ENCODE data around the gene TENM4. TPM values are rescaled to one million over a fixed set of nuclear protein-coding genes. Genes with fewer than 3 reads are reported as not detected.

Gene TENM4
- total and polyA plus RNA-seq, 2 of the 13 experiments (the other 11 are each of a cell fraction or from before 2014, with no cell fraction given): not detected

DNA sequence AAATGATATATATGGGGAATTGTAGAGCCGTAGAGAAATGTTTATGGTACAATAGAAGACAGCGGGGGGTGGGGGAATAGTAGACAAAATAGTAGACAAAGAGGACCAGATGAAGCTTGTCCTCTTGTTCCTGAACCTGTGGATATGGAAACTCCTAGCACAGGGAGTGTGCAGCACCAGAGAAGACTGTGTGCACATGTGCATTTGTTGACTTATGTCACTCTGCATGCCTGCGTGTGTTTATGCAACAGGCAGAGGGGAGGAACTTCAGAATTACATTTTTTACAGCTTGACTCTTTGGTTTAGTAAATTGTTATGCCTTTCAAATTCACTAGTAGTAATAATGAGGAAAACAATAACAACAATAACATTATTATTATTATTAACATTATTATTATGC, 36.0 kb downstream of the TENM4 start:
- Histone ChIP-seq H3K4me2 (ENCODE audit: low read depth, low read length) (no peak overlapping the region), H3K79me2 (ENCODE audit: insufficient read depth, low read length) (no peaks in the 10 kb centered on the region), H3K9ac (ENCODE audit: insufficient read depth, low read depth, low read length) (no peak overlapping the region), H3K27ac (ENCODE audit: extremely low read length, insufficient read depth, low read length) (no peak overlapping the region), H3K36me3 (replicated peaks in 1 of 2; ENCODE audit: control insufficient read depth in 1 of 2, insufficient read depth in 2 of 2, low read length in 2 of 2) (no peaks in the 10 kb centered on the region), H2AFZ (ENCODE audit: low read length) (no peak overlapping the region), H3K4me3 (replicated peaks in 1 of 3; ENCODE audit: insufficient read depth in 1 of 3, low read depth in 2 of 3, low read length in 3 of 3) (no peak overlapping the region), H4K20me1 (ENCODE audit: insufficient read depth, low read length) (no peaks in the 10 kb centered on the region), H3K9me3 (ENCODE audit: low read length) (no peaks in the 10 kb centered on the region), H3K27me3 (ENCODE audit: control insufficient read depth in 1 of 2, insufficient read depth in 2 of 2, low read length in 2 of 2) (no peaks in the 10 kb centered on the region), H3K4me1 (ENCODE audit: insufficient read depth, low read length) (no peaks in the 10 kb centered on the region)
- no peak for TF ChIP-seq MLX (CRISPR knock-in tag; IDR thresholded peaks at IDR 0.05)
- TF ChIP-seq ISL2 (CRISPR knock-in tag; IDR thresholded peaks at IDR 0.05): no peak
- no peak for TF ChIP-seq ZNF207 (IDR thresholded peaks at IDR 0.05; ENCODE audit: borderline replicate concordance)
- TF ChIP-seq ZSCAN31 (CRISPR knock-in tag; IDR thresholded peaks at IDR 0.05; ENCODE audit: low read depth): no peak
- TF ChIP-seq ZMYM2 (CRISPR knock-in tag; IDR thresholded peaks at IDR 0.05): no peak
- no peak for TF ChIP-seq ZMAT3 (CRISPR knock-in tag; conservative IDR thresholded peaks at IDR 0.05)
- TF ChIP-seq SMAD3 (CRISPR knock-in tag; IDR thresholded peaks at IDR 0.05): no peak
- FAIRE-seq: no peak
- DNase-seq (ENCODE audit: low spot score): no peak
- no TSS peak for BruUV-seq (replicated peaks)
- ChIA-PET CTCF (ENCODE audit: low intra/inter-chr PET ratio, low total read pairs) (no interaction called here), POLR2A (no interaction called here)
- ATAC-seq: no peak
- in situ Hi-C loops (cut with HindIII; ENCODE audit: extremely low pct_ligation_motif_present, low pct_unique_long_range_greater_than_20kb): no loop called here
- intact Hi-C loops (cut with micrococcal nuclease; ENCODE audit: unreplicated experiment): loop anchor here (10.0 kb wide), 1 partner anchor 750 kb away; no protein-coding TSS in a partner anchor
- 52% methylated on average over 3 of the region's 3 CpGs for WGBS (ENCODE audit: low lambda C conversion rate)

- H3K9me3 ChIP-seq (ENCODE audit: low read length): no peaks in the 10 kb centered on the region
- ATAC-seq (no peak), FAIRE-seq (no peak), DNase-seq (ENCODE audit: low spot score) (no peak)
- WGBS (ENCODE audit: low lambda C conversion rate): 10% methylated on average over 2 of the region's 2 CpGs
- no peak overlapping the region for H3K9ac ChIP-seq (ENCODE audit: insufficient read depth, low read depth, low read length)
- H3K4me3 ChIP-seq (replicated peaks in 1 of 3; ENCODE audit: insufficient read depth in 1 of 3, low read depth in 2 of 3, low read length in 3 of 3): no peak overlapping the region
- in situ Hi-C loops (cut with HindIII; ENCODE audit: extremely low pct_ligation_motif_present, low pct_unique_long_range_greater_than_20kb) (no loop called here), intact Hi-C loops (cut with micrococcal nuclease; ENCODE audit: unreplicated experiment) (loop anchor here (10.0 kb wide), 1 partner anchor 750 kb away; no protein-coding TSS in a partner anchor)
- CTCF ChIA-PET (ENCODE audit: low intra/inter-chr PET ratio, low total read pairs): no interaction called here
- H3K4me2 ChIP-seq (ENCODE audit: low read depth, low read length): no peak overlapping the region
- H3K27ac ChIP-seq (ENCODE audit: extremely low read length, insufficient read depth, low read length): no peak overlapping the region
- BruUV-seq (replicated peaks): no TSS peak
- no peaks in the 10 kb centered on the region for H3K27me3 ChIP-seq (ENCODE audit: control insufficient read depth in 1 of 2, insufficient read depth in 2 of 2, low read length in 2 of 2)
- POLR2A ChIA-PET: no interaction called here
- TF ChIP-seq SRF (IDR thresholded peaks at IDR 0.05; ENCODE audit: low read depth, low read length): no peak
- peak; percentile 61; the same call in 1 of the 2 replicates for TF ChIP-seq CEBPB (IDR thresholded peaks at IDR 0.05; ENCODE audit: borderline replicate concordance, low read depth, low read length)
- no peaks in the 10 kb centered on the region for H3K79me2 ChIP-seq (ENCODE audit: insufficient read depth, low read length)
- no peaks in the 10 kb centered on the region for H3K4me1 ChIP-seq (ENCODE audit: insufficient read depth, low read length)
- H4K20me1 ChIP-seq (ENCODE audit: insufficient read depth, low read length): no peaks in the 10 kb centered on the region
- no peaks in the 10 kb centered on the region for H3K36me3 ChIP-seq (replicated peaks in 1 of 2; ENCODE audit: control insufficient read depth in 1 of 2, insufficient read depth in 2 of 2, low read length in 2 of 2)
- no peak overlapping the region for H2AFZ ChIP-seq (ENCODE audit: low read length)
Measured at GRCh38 chr11:79404325-79404724, 36.5 kb downstream of the TENM4 start.

All from HepG2 (cell line).